Measurements from ENCODE around the gene LAMB2. TPM values are rescaled to one million over a fixed set of nuclear protein-coding genes. Genes with fewer than 3 reads are reported as not detected.

Gene LAMB2
- total and polyA plus RNA-seq, 10 of the 15 experiments (the other 5 are each of a cell fraction or from before 2014, with no cell fraction given): 0.13 to 3.2 (median 0.64) TPM; not detected in 3

GRCh38 chr3:49111347-49111746 lies 21.5 kb downstream of the LAMB2 start:
- BruUV-seq (replicated peaks): no TSS peak
- CTCF ChIA-PET: no interaction called here
- RAD21 ChIA-PET (ENCODE audit: unreplicated experiment): no interaction called here
- FAIRE-seq (no peak), ATAC-seq (no peak), DNase-seq (ENCODE audit: low read depth, low spot score) (no peak)
- WGBS (ENCODE audit: insufficient coverage, insufficient replicate concordance, low lambda C conversion rate, missing lambda C conversion rate): 92% methylated on average over 6 of the region's 6 CpGs
- Histone ChIP-seq H2AFZ (ENCODE audit: control insufficient read depth, low read depth, low read length) (no peak overlapping the region), H3K9me3 (replicated peaks; ENCODE audit: control insufficient read depth, insufficient read depth, low read length) (no peaks in the 10 kb centered on the region), H3K79me2 (ENCODE audit: control insufficient read depth, insufficient read depth, low read length) (no peaks in the 10 kb centered on the region), H3K36me3 (ENCODE audit: control insufficient read depth in 2 of 2, insufficient read depth in 2 of 2, low read length in 1 of 2) (peaks cover 32 to 49% of the 10 kb centered on the region in 2 experiments), H3K27ac (ENCODE audit: control insufficient read depth, insufficient read depth) (no peak overlapping the region), H3K4me1 (ENCODE audit: control insufficient read depth, insufficient read depth, low read length) (no peaks in the 10 kb centered on the region), H4K20me1 (ENCODE audit: control insufficient read depth, insufficient read depth) (no peaks in the 10 kb centered on the region; the same call in 1 of the 2 replicates), H3K4me2 (ENCODE audit: control insufficient read depth, insufficient read depth) (no peak overlapping the region), H3K4me3 (no peak overlapping the region), H3K9ac (ENCODE audit: control insufficient read depth, insufficient read depth, low read length) (no peak overlapping the region), H3K27me3 (replicated peaks in 1 of 2; ENCODE audit: control insufficient read depth in 2 of 2, insufficient read depth in 2 of 2, low read length in 1 of 2) (no peaks in the 10 kb centered on the region)
- TF ChIP-seq BCL11A (IDR thresholded peaks at IDR 0.05; ENCODE audit: low read depth, low read length) (no peak), SRF (IDR thresholded peaks at IDR 0.05; ENCODE audit: low read depth in 2 of 2, low read length in 2 of 2) (no peak), BMI1 (IDR thresholded peaks at IDR 0.05; ENCODE audit: borderline replicate concordance) (no peak), ZNF687 (IDR thresholded peaks at IDR 0.05) (no peak), CBFB (IDR thresholded peaks at IDR 0.05; ENCODE audit: low read depth) (no peak), POLR2AphosphoS2 (IDR thresholded peaks at IDR 0.05; ENCODE audit: low read depth, low read length) (no peak), POU2F2 (IDR thresholded peaks at IDR 0.05; ENCODE audit: borderline replicate concordance, low read depth, low read length) (no peak)
- SMC1A ChIA-PET (ENCODE audit: uncharacterized antibody, unreplicated experiment): no interaction called here
- POLR2A ChIA-PET: interaction anchor here (0.9 kb wide), 1 partner anchor 31 kb away, joined by 4 read pairs; no protein-coding TSS in a partner anchor
- in situ Hi-C loops (cut with MboI) (no loop called here), intact Hi-C loops (cut with micrococcal nuclease; ENCODE audit: unreplicated experiment) (no loop called here)
